Nucleus accumbens (tissue), 56 donors: ENCODE data around the gene PAFAH1B2.
"Not testable (repeated sequence)": the region's sequence is repeated elsewhere in the genome, so short reads cannot be mapped to it uniquely, and the experiment has no call there.

Source experiments
- DNase-seq, 56 donors: peaks; one replicate each; lab custom pipeline; 2025; lab: John Stamatoyannopoulos, UW

Gene PAFAH1B2

GRCh38 chr11:117143871-117144476 is at the start of gene PAFAH1B2:
Gene PAFAH1B2, plus strand, starts transcription at chr11:117144287. Its CDS starts 8,161 bp downstream, at chr11:117152448.
- peak; percentile 24 to 96 (median 90) for DNase-seq

- peak in 18 of 56 donors; percentile 3 to 55 (median 26) for DNase-seq
Measured at GRCh38 chr11:117094776-117095175, 49.3 kb upstream of the PAFAH1B2 start.

GRCh38 chr11:117095284-117096161 is 48.6 kb upstream of the PAFAH1B2 start:
- peak in 7 of 56 donors; percentile 17 to 36 (median 32) for DNase-seq

GRCh38 chr11:117096201-117096991 is 47.7 kb upstream of the PAFAH1B2 start:
- peak in 51 of 56 donors; percentile 14 to 83 (median 59) for DNase-seq

- peak in 1 of 56 donors; percentile 52 for DNase-seq
Measured at GRCh38 chr11:117097014-117097388, 47.1 kb upstream of the PAFAH1B2 start.

GRCh38 chr11:117097389-117098268 is 46.5 kb upstream of the PAFAH1B2 start:
- peak in 40 of 56 donors; percentile 24 to 84 (median 62) for DNase-seq

- DNase-seq = peak; percentile 32 to 97 (median 93)
Measured at GRCh38 chr11:117098269-117099232, 45.5 kb upstream of the PAFAH1B2 start, which contains the start of gene SIK3. Gene SIK3, minus strand, starts transcription at chr11:117098428. Its CDS starts 13 bp downstream, at chr11:117098415.

- DNase-seq = no peak
Measured at GRCh38 chr11:117099696-117100095, 44.4 kb upstream of the PAFAH1B2 start.

- DNase-seq = no peak
Measured at GRCh38 chr11:117100556-117100955, 43.5 kb upstream of the PAFAH1B2 start.

- DNase-seq = no peak
Measured at GRCh38 chr11:117107701-117108590, 36.1 kb upstream of the PAFAH1B2 start.

- no peak for DNase-seq
Measured at GRCh38 chr11:117110294-117110950, 33.7 kb upstream of the PAFAH1B2 start.

- not testable (repeated sequence) for DNase-seq
Measured at GRCh38 chr11:117112497-117112896, 31.6 kb upstream of the PAFAH1B2 start.

- DNase-seq = not testable (repeated sequence)
Measured at GRCh38 chr11:117112939-117113338, 31.1 kb upstream of the PAFAH1B2 start.

- DNase-seq = no peak
Measured at GRCh38 chr11:117117681-117118080, 26.4 kb upstream of the PAFAH1B2 start.

GRCh38 chr11:117121176-117121575 is 22.9 kb upstream of the PAFAH1B2 start:
- DNase-seq = no peak

GRCh38 chr11:117122556-117122955 is 21.5 kb upstream of the PAFAH1B2 start:
- DNase-seq = no peak
